ENCODE measurements around the gene SLC39A1.
"Not testable (repeated sequence)": the region's sequence is repeated elsewhere in the genome, so short reads cannot be mapped to it uniquely, and the experiment has no call there.

SLC39A1 gene

DNA sequence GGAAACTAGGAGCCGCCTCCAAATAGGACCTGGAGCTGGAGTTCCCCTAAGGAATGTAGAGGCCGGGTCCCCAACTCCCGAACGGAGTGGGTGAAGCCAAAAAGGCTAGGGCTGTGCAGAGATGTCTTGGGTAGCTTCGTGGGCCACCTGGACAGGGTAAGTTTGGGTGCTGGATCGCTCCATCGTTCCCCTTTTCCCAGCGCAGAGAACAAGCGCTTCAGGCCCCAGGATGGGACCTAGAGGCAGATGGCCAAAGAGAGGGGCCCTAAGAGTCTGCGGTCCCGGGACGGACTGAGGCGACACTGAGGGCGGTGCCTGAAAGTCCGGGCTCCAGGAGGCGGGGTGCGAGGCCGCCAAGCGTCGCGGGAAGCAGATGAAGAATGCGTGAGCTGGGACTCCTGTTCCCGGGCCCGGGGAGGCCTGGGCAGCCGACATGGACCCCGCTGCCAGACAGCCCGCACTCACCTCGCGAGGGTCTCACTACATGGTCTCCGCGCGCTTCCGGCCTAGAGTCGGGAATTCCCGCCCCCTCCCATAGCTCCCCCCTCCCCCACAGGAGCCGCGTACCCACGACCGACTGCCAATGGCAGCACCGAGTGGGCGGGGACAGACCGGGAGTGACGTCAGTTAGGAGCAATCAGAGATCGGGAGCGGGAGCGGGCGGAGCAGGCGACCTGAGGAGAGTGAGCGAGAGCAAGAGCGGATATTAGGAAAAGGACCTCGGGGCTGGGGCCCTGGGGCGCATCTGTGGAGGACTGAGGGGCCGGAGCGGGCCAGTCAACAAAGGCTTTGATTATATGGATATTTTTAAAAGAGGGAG is at the start of gene SLC39A1:
Gene SLC39A1, minus strand, starts transcription at position 508 of the 820 bp plus-strand sequence. CDS start 822 bp downstream, outside the sequence.
- DNase-seq, result peak; percentile 98

GRCh38 chr1:154012543-154012942 is 49.2 kb upstream of the SLC39A1 start:
- DNase-seq, result not testable (repeated sequence)

DNA sequence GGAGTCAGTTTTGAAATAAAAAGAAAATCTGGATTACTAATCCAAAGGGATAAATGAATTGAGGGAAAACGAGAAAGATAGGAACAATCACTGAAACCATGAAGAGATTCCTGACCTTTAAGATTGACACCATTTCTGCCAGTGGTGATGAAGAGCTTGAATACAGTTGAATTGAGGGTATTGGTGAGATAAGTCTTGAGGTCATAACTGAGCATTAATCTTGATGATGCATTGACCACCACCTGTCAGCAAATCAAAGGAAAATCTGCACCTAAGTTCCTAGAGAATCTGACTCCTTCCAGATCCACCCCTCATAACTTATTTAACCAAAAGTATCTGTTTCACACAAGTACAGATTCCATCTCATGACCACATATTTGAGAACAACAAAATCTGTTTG is 48.8 kb upstream of the SLC39A1 start:
- no peak for DNase-seq

DNA sequence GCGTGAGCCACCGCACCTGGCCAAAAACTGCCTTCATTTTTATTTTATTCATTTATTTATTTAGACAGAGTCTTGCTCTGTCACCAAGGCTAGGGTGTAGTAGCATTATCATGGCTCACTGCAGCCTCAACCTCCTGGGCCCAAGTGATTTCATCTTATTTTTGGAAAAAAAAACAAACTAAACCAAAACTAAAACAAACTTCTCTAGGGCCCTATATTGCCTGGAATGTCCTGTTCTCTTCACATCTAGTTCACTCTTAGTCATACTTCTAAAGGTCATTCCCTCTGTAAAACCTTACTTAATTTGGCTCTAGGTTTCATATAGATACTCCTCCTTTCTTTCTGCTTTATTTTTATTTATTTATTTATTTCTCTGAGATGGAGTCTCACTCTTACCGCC is 42.8 kb upstream of the SLC39A1 start:
- DNase-seq, result no peak

- DNase-seq, result no peak
Observed at GRCh38 chr1:154000420-154000819, 37.1 kb upstream of the SLC39A1 start.

GRCh38 chr1:153996882-153997281 is 33.5 kb upstream of the SLC39A1 start:
- not testable (repeated sequence) for DNase-seq

DNA sequence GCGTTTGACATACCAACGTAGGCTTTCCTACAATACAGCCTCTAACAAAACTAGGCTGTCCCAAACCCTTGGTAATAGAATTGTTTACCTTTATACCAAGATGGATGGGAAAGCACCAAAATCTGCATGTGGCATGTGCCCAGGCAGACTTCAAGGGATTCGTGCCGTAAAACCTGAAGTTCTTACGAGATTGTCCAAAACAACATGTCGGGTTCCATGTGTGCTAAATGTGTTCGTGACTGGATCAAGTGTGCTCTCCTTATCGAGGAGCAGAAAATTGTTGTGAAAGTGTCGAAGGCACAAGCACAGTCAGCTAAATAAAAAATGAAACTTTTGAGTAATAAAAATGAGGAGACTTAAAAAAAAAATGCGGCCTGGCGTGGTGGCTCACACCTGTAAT is 32.3 kb upstream of the SLC39A1 start:
- no peak for DNase-seq

DNA sequence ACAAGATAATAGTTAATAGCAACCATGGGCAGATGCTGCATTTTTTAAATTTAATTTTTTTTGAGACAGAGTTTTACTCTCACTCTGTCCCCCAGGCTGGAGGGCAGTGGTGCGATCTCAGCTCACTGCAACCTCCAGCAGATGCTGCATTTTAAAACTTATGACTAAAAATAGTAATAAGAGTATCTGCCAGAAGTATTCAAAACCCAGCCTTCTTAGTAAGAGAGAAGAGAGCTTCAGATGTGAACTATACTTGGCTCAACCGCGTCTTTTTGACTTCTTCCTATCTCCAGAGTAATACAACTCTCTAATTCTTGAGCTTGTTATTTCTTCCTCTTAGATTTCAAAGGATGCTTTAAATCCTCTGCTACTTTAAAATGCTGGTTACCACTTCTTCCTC is 31.9 kb upstream of the SLC39A1 start:
- DNase-seq, result no peak

DNA sequence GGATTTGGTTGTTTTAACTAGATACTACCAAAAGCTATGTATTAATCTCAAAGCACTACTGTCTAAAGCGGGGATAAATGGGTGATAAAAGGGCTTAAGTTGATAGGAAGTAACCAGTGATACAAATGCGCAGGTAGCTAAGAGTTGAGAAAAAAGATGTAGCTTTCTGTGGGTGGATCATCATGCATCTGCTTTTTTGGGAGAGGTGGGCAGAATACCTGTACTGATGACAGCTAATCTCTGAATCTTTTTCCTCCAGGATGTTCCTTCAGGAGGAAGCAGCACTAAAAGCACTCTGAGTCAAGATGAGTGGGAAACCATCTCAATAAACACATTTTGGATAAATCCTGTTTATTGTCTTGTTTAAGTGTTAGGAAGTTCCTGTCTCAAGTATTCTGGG is 28.5 kb upstream of the SLC39A1 start:
- no peak for DNase-seq

GRCh38 chr1:153991151-153991630 is 27.9 kb upstream of the SLC39A1 start:
- no peak for DNase-seq

GRCh38 chr1:153990468-153991150 is 27.3 kb upstream of the SLC39A1 start, which contains the start of gene RPS27:
RPS27 (plus strand) TSS chr1:153990762; CDS start chr1:153990797, 35 bp downstream.
- DNase-seq, result peak; percentile 88

GRCh38 chr1:153987621-153988020 is 24.3 kb upstream of the SLC39A1 start:
- DNase-seq, result no peak

DNA sequence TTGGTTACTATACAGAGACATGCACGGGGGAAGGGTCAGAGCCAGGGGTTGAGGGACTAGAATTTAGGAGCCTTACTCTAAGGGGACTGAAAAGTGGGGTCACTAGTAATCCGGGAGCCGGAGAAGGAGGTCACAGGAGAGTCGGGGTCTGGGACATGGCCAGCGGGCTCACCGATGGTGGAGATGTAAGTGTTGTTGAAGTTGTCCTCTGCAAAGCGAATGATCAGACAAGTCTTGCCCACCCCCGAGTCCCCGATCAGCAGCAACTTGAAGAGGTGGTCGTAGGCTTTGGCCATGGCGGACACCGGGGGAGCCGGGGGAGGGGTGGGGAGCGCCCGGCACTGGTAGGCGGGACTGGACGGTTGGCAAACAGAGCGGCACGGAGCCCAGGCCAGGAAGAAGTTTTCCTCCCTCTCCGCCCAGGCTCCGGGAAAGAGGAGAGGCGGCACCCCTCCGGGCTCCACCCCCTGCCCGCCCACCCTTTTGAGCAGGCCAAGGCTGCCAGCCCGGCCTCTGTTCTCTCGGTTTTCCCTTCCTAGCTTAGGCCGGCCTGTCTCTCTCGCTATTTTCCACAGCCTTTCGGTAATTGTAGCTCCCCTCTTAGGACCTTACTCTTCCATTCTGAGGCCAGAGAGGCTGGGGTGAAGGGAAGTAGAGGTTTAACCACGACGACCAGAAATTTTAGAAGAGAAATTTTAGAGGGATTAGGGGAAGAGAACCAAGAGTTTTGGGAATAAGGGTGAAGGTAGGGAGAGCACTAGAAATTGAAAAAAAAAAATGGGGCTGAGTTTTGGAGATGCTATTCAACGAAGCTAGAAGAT is 22.8 kb upstream of the SLC39A1 start, which contains the start of gene RAB13:
Gene RAB13, minus strand, starts transcription at position 399 of the 821 bp plus-strand sequence. Its CDS starts 103 bp downstream, at position 296.
- DNase-seq, result peak; percentile 20

DNA sequence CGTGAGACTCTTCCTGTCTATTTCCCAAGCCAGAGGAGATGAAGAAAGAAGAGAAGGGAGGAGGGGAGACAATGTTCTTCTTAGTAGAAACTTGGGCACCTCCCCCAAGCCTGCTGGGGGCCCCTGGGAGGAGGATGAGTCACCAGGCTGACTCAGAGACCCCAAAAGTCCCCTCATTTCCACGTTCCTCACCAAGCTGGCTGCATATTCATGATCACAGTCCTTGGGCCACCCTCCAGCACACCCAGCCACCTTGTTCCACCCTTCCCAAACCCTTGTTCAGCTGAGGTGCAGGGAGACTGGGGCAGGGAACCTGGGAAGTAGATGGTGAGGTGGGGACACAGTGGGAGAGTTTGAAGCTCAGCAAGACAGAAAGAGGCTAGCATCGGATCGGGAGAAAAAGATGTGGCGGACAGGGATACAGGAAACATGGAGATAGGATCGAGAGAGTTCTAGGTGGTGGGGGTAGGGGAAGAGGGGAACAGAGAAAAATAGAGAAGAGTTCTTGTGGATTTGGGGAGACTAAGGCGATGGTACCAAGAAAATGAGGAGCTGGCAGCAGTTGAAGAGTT is 22.1 kb upstream of the SLC39A1 start:
- peak; percentile 45 for DNase-seq

- DNase-seq, result no peak
Observed at GRCh38 chr1:153984123-153984894, 21.0 kb upstream of the SLC39A1 start.

DNA sequence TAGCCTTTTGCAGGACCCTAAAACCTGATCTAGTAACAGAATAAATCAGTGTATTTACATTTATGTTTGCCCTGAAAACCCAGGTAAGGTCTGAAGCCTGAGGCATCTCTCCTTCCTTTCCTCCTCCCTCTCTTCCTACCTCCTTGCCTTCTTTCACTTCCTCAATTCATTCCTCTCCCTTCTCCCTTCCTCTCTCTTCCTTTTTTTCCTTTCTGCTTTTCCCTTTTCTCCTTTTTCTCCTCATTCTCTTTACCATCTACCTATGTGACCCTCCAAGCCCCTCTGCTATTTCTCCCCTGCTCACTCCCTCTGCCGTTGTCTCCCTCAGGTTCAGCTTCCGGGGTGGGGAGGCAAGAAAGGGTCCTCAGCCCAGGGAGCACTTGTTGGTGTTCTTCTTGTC is 18.4 kb upstream of the SLC39A1 start:
- DNase-seq, result not testable (repeated sequence)

DNA sequence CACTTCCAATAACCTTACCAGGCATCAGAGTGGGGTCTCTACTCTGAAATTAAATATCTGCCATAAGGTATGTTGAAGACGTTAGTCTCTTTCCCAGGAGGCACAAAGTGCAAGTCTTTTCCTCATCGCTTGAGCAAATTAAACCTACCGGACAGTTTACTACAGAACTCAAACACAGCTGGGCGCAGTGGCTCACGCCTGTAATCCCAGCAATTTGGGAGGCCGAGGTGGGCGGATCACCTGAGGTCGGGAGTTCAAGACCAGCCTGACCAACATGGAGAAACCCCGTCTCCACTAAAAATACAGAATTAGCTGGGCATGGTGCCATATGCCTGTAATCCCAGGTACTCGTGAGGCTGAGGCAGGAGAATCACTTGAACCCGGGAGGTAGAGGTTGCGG is 15.8 kb upstream of the SLC39A1 start:
- not testable (repeated sequence) for DNase-seq

DNA sequence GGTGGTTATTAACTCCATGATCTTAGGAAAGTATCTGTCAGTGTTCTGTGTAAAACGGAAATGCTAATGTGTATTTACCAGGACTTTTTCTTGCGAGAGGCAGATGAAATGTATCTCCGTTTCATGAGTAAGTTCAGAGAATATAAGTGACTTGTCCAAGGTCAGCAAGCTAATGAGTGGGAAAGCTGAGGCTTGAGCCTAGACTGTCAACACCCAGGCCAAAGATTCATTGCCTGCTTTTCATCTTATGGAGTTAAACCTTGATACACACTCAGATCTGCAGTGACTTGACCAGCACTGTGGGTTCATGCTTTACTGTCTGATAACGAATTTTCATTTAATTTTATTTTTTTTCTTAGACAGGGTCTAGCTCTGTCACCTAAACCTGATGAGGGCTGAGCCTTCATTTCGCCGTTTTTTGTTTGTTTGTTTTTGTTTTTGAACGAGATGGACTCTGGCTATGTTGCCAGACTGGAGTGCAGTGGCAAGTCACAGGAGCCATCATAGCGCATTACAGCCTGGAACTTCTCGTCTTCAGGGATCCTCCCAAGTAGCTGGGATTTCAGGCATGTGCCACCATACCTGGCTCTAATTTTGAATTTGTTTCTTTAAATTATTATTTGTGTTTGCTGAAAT is 15.1 kb upstream of the SLC39A1 start:
- DNase-seq, result no peak

DNA sequence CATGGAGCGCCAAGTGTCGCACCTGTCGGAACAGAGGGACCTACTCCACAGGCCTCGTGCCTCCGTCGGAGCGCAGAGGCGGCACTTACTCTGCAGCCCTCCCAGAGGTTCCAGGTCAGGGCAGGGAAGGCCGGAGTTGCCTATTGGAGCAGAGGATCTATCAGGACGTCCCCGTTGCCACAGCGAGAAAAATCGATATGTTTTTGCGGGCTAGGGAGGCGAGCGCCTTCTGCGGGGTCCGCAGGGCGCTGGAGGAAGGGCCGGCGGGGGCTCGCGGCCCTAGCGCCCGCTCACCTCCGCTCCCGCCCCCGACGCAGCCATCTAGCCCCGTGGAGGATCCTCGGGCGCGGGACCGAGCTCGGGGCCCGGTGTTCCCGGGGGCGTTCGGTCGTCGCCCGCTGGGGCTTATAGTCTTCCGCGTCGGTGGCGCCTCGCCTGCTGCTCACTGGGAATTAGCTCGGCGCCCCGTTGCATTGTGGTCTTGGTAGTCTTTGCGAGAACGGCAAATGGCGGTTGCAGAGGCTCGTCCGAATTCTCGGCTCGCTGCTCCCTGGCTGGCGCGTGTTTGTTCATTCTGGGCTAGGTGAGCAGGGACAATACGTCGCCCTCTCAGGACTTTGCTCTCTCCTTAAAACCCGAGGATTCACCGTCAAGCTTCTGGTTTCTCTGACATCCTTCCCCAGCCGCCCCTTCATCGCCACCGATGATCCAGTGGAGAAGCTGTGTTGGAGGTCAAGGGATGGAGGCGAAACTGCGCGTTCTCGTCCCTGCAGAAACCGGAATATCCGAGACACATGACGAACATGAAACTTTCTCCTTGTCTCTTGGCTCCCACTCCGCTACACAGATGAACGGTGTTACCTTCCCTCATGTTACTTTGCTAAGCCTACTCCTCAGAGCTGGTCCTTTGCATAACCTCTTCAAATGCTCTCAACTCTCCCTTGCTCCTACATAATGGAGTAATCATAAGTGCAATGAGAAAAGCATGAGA is 14.2 kb upstream of the SLC39A1 start, which contains the start of gene JTB:
Gene JTB, minus strand, starts transcription at position 425 of the 991 bp plus-strand sequence. Its CDS starts 422 bp downstream, at position 3.
- peak; percentile 86 for DNase-seq

DNA sequence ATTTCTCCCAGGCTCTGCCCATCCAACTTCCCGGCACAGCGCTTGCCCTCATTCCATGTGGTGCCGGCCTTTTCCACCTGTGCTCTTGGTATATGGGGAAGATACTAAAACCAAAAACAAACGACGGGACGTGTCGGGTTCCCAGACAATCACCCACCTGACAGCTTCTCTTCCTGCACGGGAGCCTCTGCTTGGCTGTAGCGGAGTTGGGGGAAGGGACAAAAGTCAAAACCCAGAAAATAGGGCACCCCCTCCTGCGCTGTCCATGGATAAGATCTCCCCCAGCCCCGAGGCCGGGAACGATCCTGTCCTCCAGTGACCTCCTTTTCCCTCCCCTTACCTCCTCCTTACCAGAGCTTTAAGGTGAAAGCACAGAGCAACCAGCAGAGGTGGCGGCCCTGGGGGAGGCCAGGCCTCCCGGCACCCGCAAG is 13.5 kb upstream of the SLC39A1 start:
- DNase-seq, result no peak
